HG03060 (cell line): Measurements from ENCODE around the gene VCL.
"Not testable (repeated sequence)": the region's sequence is repeated elsewhere in the genome, so short reads cannot be mapped to it uniquely, and the experiment has no call there.

Experiments used
- ATAC-seq: cut with Tn5 transposase; IDR thresholded peaks from one replicate; pipeline ENCODE4 v1.9.1; 2021; ENCODE audit warnings: low read depth, moderate number of reproducible peaks; ENCODE audit not compliant: unreplicated experiment

The VCL gene

GRCh38 chr10:73997787-73998622 lies at the start of gene VCL:
VCL (plus strand) TSS chr10:73998116; CDS start chr10:73998208, 92 bp downstream.
- peak; percentile 86 for ATAC-seq

DNA sequence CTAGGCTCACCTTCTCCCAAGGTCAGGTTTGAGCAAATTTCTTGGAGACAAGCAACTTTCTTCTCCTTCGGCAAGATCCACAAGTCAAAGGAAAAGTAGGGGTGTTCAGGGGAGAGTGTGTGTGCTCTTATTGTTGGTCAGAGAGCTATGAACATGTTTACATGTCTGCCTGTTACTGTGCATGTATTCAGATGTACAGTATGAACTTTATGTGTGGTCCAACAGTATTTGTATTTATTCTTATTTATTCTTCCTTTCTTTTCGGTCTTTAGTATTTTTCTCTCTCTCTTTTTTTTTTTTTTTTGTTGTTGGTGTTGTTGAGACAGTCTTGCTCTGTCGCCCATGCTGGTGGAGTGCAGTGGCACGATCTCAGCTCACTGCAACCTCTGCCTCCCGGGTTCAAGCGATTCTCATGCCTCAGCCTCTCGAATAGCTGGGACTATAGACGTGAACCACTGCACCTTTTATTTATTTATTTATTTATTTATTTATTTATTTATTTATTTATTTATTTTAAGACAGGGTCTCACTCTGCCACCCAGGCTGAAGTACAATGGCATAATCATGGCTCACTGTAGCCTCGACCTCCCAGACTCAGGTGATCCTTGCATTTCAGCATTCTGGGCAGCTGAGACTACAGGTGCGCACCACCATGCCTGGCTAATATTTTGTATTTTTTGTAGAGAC lies 48.8 kb upstream of the VCL start:
- no peak for ATAC-seq

GRCh38 chr10:73950155-73950948 lies 47.6 kb upstream of the VCL start:
- no peak for ATAC-seq

GRCh38 chr10:73953665-73954064 lies 44.3 kb upstream of the VCL start:
- no peak for ATAC-seq

- no peak for ATAC-seq
Observed at GRCh38 chr10:73954737-73955136, 43.2 kb upstream of the VCL start.

DNA sequence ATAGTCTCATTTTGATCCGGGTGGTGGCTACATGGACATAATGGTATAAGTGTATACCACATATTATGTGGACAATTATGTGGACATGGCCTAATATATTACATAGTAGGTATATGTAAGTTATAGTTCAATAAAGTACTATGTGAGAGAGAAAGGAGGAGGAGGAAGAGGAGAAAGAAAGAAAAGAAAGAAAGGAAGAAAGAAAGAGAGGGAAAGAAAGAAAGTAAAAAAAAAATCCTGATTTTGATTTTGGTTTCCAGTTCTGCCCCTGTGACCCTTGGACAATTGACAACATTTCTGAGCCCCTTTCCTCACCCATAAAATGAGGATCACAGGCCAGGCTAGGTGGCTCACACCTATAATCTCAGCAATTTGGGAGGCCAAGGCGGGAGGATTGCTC lies 42.2 kb upstream of the VCL start:
- ATAC-seq, result no peak

GRCh38 chr10:73956476-73957359 lies 41.2 kb upstream of the VCL start:
- ATAC-seq, result peak; percentile 44

GRCh38 chr10:73959484-73960243 lies 38.3 kb upstream of the VCL start:
- no peak for ATAC-seq

DNA sequence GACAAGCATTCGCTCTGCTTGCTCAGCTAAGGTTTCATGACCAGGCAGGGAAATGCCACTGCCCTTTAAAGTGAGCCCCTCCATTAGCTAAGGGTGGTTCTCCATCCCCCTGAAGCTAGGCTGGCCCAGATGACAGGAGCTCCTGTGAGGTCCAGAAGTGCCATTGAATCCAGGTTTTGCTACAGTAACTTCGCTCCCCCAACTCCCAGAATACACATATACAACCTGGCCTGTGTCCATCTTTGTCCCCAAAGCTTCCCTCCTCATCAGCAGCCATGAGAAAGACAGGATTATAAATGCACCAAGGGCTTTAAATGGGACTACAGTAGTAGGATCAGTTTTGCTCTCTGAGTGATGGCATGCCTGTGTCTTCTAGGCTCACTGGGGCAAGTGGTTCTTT lies 35.5 kb upstream of the VCL start:
- ATAC-seq, result no peak

DNA sequence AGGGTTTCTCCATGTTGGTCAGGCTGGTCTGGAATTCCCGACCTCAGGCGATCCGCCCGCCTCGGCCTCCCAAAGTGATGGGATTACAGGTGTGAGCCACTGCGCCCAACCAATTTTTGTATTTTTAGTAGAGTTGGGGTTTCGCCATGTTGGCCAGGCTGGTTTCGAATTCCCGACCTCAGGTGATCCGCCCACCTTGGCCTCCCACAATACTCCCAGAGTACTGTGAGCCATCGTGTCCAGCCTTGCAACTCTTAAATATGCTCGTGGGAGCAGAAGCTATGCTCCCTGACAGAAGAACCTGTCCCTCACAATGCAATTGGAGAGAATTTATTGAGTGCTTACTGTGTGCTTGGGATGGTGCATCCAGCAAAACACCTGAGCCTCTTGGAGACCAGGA lies 34.4 kb upstream of the VCL start:
- not testable (repeated sequence) for ATAC-seq

GRCh38 chr10:73964743-73965142 lies 33.2 kb upstream of the VCL start:
- ATAC-seq, result no peak

- not testable (repeated sequence) for ATAC-seq
Observed at GRCh38 chr10:73965267-73965889, 32.5 kb upstream of the VCL start.

- ATAC-seq, result no peak
Observed at GRCh38 chr10:73965890-73966768, 31.8 kb upstream of the VCL start.

DNA sequence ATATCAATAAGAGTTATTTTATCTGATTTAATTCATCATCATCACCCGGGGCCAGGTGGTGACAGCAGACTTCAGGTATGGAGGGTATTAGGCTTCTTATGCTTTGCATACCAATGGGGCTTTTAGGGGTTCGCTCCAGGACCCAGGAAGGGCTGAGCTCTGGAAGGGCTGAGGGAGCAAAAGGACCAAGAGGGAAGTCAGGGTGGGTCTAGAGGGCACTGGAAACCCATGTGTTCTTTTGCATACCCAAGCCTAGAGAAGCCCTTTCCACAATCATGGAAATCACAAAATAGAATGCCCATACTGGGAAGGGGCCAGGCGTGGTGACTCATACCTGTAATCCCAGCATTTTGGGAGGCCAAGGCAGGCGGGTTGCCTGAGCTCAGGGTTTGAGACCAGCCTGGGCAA lies 30.9 kb upstream of the VCL start:
- no peak for ATAC-seq

GRCh38 chr10:73967544-73967943 lies 30.4 kb upstream of the VCL start:
- ATAC-seq, result no peak

- no peak for ATAC-seq
Observed at GRCh38 chr10:73968098-73968521, 29.8 kb upstream of the VCL start.

DNA sequence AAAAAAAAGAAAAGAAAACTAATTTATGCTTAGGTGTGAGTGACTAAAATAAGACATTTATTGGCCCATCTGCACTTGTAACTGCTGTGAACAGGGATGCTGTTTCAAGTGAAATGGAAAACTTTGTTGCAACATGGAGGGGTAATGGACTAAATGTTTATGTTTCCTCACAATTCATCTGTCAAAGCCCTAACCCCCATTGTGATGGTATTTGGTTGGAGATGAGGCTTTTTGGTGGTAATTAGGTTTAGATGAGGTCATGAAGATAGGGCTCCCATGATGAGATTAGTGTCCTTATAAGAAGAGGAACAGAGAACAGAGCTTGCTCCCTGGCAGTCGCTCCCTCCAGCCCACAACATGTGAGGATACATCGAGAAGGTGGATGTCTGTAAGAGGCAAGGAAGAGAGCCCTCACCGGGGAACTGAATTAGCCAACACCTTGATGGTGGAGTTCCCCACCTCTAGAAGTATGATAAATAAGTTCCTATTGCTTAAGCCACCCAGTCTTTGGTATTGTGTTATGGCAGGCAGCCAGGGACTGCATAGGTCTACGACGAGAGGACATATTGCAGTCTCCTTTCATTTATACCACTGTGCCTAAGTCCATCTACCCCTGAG lies 28.6 kb upstream of the VCL start:
- ATAC-seq, result no peak

GRCh38 chr10:73970845-73971244 lies 27.1 kb upstream of the VCL start:
- no peak for ATAC-seq
